Breast epithelium (tissue), 3 donors: Measurements from ENCODE around the gene NAA38.
A peak's percentile ranks its signal among the peaks of the same experiment; 100 is the strongest.

Source experiments
- CTCF ChIP-seq, 3 donors: fragments of 450-650 bp; IDR thresholded peaks; one replicate each; pipeline ENCODE4 v1.5.1; 2016 to 2017; ENCODE audit warnings: antibody characterized with exemption in 3 of 3, mild to moderate bottlenecking in 3 of 3, moderate library complexity in 3 of 3
- POLR2A ChIP-seq: fragments of 450-650 bp; IDR thresholded peaks from one replicate; pipeline ENCODE4 v1.6.1; 2016; ENCODE audit warnings: antibody characterized with exemption, mild to moderate bottlenecking, moderate library complexity

- TF ChIP-seq CTCF (IDR thresholded peaks at IDR 0.05): peak in 1 of 3 donors; percentile 0
- TF ChIP-seq POLR2A: no peak
Measured at GRCh38 chr17:7843536-7844291, 13.6 kb downstream of the NAA38 start.
